Measurements from ENCODE around the gene EYA3.

The EYA3 gene

GRCh38 chr1:27970401-27970800 is 118.0 kb downstream of the EYA3 start:
- no peak for DNase-seq (ENCODE audit: low read depth)

GRCh38 chr1:27968692-27969091 is 119.7 kb downstream of the EYA3 start:
- no peak for DNase-seq (ENCODE audit: low read depth)

- DNase-seq (ENCODE audit: low read depth), result no peak
Observed at GRCh38 chr1:27967884-27968466, 120.4 kb downstream of the EYA3 start.

- no peak for DNase-seq (ENCODE audit: low read depth)
Observed at GRCh38 chr1:27967106-27967883, 121.1 kb downstream of the EYA3 start.

GRCh38 chr1:27966402-27967105 is 121.9 kb downstream of the EYA3 start:
- DNase-seq (ENCODE audit: low read depth), result no peak

- no peak for DNase-seq (ENCODE audit: low read depth)
Observed at GRCh38 chr1:27963393-27963792, 125.0 kb downstream of the EYA3 start.

- DNase-seq (ENCODE audit: low read depth), result no peak
Observed at GRCh38 chr1:27961646-27962221, 126.7 kb downstream of the EYA3 start.

- no peak for DNase-seq (ENCODE audit: low read depth)
Observed at GRCh38 chr1:27960762-27961645, 127.4 kb downstream of the EYA3 start.

GRCh38 chr1:27959792-27960603 is 128.4 kb downstream of the EYA3 start, which contains the start of gene XKR8:
Gene XKR8, plus strand, starts transcription at chr1:27959973. Its CDS starts 97 bp downstream, at chr1:27960070.
- peak; percentile 78 for DNase-seq (ENCODE audit: low read depth)

GRCh38 chr1:27958513-27958912 is 129.9 kb downstream of the EYA3 start:
- DNase-seq (ENCODE audit: low read depth), result no peak

- DNase-seq (ENCODE audit: low read depth), result no peak
Observed at GRCh38 chr1:27957655-27958054, 130.8 kb downstream of the EYA3 start.

- DNase-seq (ENCODE audit: low read depth), result no peak
Observed at GRCh38 chr1:27956761-27957160, 131.6 kb downstream of the EYA3 start.

GRCh38 chr1:27955076-27955475 is 133.3 kb downstream of the EYA3 start:
- DNase-seq (ENCODE audit: low read depth), result no peak

GRCh38 chr1:27954186-27954585 is 134.2 kb downstream of the EYA3 start:
- no peak for DNase-seq (ENCODE audit: low read depth)

GRCh38 chr1:27952147-27952546 is 136.3 kb downstream of the EYA3 start:
- no peak for DNase-seq (ENCODE audit: low read depth)

GRCh38 chr1:27951396-27951795 is 137.0 kb downstream of the EYA3 start:
- DNase-seq (ENCODE audit: low read depth), result no peak

GRCh38 chr1:27949027-27949426 is 139.4 kb downstream of the EYA3 start:
- no peak for DNase-seq (ENCODE audit: low read depth)

GRCh38 chr1:27945020-27945419 is 143.4 kb downstream of the EYA3 start:
- no peak for DNase-seq (ENCODE audit: low read depth)

GRCh38 chr1:27941671-27942540 is 146.5 kb downstream of the EYA3 start:
- no peak for DNase-seq (ENCODE audit: low read depth)
